HEK293 (cell line): Measurements from ENCODE around the gene TNNI3.

ENCODE experiments used
- BCL11B ChIP-seq: fragments of 450-650 bp; formaldehyde crosslinking; IDR thresholded peaks from 2 replicates; pipeline ENCODE4 v1.5.1; 2016; ENCODE audit warnings: low read depth, missing biosample characterization, missing genetic modification characterization
- KLF16 ChIP-seq: fragments of 450-650 bp; formaldehyde crosslinking; IDR thresholded peaks from 2 replicates; pipeline ENCODE4 v1.5.1; 2017; ENCODE audit warnings: missing biosample characterization, missing genetic modification characterization
- WT1 ChIP-seq: fragments of 450-650 bp; formaldehyde crosslinking; IDR thresholded peaks from 2 replicates; pipeline ENCODE4 v1.5.1; 2016; ENCODE audit warnings: missing biosample characterization, missing genetic modification characterization
- YY1 ChIP-seq: fragments of 450-650 bp; formaldehyde crosslinking; IDR thresholded peaks from 2 replicates; pipeline ENCODE4 v1.5.1; 2018; ENCODE audit warnings: missing biosample characterization, missing genetic modification characterization
- ZBTB21 ChIP-seq: fragments of 450-650 bp; formaldehyde crosslinking; IDR thresholded peaks from 2 replicates; pipeline ENCODE4 v1.5.1; 2017; ENCODE audit warnings: missing biosample characterization, missing genetic modification characterization
- ZBTB26 ChIP-seq: fragments of 450-650 bp; formaldehyde crosslinking; optimal IDR thresholded peaks from 2 replicates; pipeline ENCODE3; 2016; ENCODE audit warnings: missing biosample characterization, mild to moderate bottlenecking, missing genetic modification characterization
- ZNF404 ChIP-seq: fragments of 450-650 bp; formaldehyde crosslinking; IDR thresholded peaks from 2 replicates; pipeline ENCODE4 v1.5.1; 2017; ENCODE audit warnings: missing biosample characterization, missing genetic modification characterization
- ZNF645 ChIP-seq: fragments of 450-650 bp; formaldehyde crosslinking; IDR thresholded peaks from 2 replicates; pipeline ENCODE4; 2016; ENCODE audit warnings: missing biosample characterization, missing genetic modification characterization
- TF ChIP-seq, protein P1 (sequence below): fragments of 450-650 bp; formaldehyde crosslinking; IDR thresholded peaks from 2 replicates; pipeline ENCODE4 v1.5.1; 2016; ENCODE audit warnings: missing biosample characterization, missing genetic modification characterization
- TF ChIP-seq, protein P2 (sequence below): fragments of 450-650 bp; formaldehyde crosslinking; IDR thresholded peaks from 2 replicates; pipeline ENCODE4 v1.5.1; 2016; ENCODE audit warnings: missing biosample characterization, missing genetic modification characterization
- TF ChIP-seq, protein P3 (sequence below): fragments of 450-650 bp; formaldehyde crosslinking; IDR thresholded peaks from 2 replicates; pipeline ENCODE4 v1.5.1; 2016; ENCODE audit warnings: missing biosample characterization, missing genetic modification characterization, borderline replicate concordance
- TF ChIP-seq, protein P4 (sequence below): fragments of 450-650 bp; formaldehyde crosslinking; IDR thresholded peaks from 2 replicates; pipeline ENCODE4 v1.5.1; 2016; ENCODE audit warnings: missing biosample characterization, missing genetic modification characterization, low read depth
- TF ChIP-seq, protein P5 (sequence below): fragments of 450-650 bp; formaldehyde crosslinking; IDR thresholded peaks from 2 replicates; pipeline ENCODE4 v1.5.1; 2017; ENCODE audit warnings: missing biosample characterization, missing genetic modification characterization
- TF ChIP-seq, protein P6 (sequence below): fragments of 450-650 bp; formaldehyde crosslinking; IDR thresholded peaks from 2 replicates; pipeline ENCODE4 v1.5.1; 2016; ENCODE audit warnings: missing biosample characterization, missing genetic modification characterization

DNA sequence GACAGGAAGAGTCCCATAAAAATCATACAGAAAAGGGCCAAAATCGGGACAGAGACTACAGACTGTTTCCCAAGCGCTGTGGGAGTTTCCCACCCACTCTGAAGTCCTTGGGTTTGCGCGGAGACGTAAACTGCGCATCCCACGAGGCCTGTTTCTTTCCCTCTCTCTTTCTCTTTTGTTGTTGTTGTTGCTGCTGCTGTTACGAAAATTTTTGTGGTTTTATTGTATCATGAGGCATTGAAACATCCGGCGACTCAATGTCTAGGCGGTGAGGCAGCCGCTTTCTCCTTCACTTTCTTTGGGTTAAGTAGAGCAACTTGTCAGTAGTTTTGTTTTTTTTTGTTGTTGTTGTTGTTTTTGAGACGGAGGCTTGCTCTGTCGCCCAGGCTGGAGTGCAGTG lies 38.5 kb downstream of the TNNI3 start:
- TF ChIP-seq, protein P1, sequence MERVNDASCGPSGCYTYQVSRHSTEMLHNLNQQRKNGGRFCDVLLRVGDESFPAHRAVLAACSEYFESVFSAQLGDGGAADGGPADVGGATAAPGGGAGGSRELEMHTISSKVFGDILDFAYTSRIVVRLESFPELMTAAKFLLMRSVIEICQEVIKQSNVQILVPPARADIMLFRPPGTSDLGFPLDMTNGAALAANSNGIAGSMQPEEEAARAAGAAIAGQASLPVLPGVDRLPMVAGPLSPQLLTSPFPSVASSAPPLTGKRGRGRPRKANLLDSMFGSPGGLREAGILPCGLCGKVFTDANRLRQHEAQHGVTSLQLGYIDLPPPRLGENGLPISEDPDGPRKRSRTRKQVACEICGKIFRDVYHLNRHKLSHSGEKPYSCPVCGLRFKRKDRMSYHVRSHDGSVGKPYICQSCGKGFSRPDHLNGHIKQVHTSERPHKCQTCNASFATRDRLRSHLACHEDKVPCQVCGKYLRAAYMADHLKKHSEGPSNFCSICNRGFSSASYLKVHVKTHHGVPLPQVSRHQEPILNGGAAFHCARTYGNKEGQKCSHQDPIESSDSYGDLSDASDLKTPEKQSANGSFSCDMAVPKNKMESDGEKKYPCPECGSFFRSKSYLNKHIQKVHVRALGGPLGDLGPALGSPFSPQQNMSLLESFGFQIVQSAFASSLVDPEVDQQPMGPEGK (tag by site-specific recombination) = no peak
- TF ChIP-seq, protein P2, sequence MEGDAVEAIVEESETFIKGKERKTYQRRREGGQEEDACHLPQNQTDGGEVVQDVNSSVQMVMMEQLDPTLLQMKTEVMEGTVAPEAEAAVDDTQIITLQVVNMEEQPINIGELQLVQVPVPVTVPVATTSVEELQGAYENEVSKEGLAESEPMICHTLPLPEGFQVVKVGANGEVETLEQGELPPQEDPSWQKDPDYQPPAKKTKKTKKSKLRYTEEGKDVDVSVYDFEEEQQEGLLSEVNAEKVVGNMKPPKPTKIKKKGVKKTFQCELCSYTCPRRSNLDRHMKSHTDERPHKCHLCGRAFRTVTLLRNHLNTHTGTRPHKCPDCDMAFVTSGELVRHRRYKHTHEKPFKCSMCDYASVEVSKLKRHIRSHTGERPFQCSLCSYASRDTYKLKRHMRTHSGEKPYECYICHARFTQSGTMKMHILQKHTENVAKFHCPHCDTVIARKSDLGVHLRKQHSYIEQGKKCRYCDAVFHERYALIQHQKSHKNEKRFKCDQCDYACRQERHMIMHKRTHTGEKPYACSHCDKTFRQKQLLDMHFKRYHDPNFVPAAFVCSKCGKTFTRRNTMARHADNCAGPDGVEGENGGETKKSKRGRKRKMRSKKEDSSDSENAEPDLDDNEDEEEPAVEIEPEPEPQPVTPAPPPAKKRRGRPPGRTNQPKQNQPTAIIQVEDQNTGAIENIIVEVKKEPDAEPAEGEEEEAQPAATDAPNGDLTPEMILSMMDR (tag by site-specific recombination) = no peak
- TF ChIP-seq, protein P3, sequence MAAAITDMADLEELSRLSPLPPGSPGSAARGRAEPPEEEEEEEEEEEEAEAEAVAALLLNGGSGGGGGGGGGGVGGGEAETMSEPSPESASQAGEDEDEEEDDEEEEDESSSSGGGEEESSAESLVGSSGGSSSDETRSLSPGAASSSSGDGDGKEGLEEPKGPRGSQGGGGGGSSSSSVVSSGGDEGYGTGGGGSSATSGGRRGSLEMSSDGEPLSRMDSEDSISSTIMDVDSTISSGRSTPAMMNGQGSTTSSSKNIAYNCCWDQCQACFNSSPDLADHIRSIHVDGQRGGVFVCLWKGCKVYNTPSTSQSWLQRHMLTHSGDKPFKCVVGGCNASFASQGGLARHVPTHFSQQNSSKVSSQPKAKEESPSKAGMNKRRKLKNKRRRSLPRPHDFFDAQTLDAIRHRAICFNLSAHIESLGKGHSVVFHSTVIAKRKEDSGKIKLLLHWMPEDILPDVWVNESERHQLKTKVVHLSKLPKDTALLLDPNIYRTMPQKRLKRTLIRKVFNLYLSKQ = no peak
- no peak for TF ChIP-seq WT1
- no peak for TF ChIP-seq ZBTB21
- TF ChIP-seq ZBTB26 (tag by site-specific recombination) = no peak
- no peak for TF ChIP-seq ZNF645 (tag by site-specific recombination)
- TF ChIP-seq, protein P4, sequence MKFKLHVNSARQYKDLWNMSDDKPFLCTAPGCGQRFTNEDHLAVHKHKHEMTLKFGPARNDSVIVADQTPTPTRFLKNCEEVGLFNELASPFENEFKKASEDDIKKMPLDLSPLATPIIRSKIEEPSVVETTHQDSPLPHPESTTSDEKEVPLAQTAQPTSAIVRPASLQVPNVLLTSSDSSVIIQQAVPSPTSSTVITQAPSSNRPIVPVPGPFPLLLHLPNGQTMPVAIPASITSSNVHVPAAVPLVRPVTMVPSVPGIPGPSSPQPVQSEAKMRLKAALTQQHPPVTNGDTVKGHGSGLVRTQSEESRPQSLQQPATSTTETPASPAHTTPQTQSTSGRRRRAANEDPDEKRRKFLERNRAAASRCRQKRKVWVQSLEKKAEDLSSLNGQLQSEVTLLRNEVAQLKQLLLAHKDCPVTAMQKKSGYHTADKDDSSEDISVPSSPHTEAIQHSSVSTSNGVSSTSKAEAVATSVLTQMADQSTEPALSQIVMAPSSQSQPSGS (tag by site-specific recombination) = no peak
- TF ChIP-seq YY1 (tag by site-specific recombination) = no peak
- TF ChIP-seq, protein P5, sequence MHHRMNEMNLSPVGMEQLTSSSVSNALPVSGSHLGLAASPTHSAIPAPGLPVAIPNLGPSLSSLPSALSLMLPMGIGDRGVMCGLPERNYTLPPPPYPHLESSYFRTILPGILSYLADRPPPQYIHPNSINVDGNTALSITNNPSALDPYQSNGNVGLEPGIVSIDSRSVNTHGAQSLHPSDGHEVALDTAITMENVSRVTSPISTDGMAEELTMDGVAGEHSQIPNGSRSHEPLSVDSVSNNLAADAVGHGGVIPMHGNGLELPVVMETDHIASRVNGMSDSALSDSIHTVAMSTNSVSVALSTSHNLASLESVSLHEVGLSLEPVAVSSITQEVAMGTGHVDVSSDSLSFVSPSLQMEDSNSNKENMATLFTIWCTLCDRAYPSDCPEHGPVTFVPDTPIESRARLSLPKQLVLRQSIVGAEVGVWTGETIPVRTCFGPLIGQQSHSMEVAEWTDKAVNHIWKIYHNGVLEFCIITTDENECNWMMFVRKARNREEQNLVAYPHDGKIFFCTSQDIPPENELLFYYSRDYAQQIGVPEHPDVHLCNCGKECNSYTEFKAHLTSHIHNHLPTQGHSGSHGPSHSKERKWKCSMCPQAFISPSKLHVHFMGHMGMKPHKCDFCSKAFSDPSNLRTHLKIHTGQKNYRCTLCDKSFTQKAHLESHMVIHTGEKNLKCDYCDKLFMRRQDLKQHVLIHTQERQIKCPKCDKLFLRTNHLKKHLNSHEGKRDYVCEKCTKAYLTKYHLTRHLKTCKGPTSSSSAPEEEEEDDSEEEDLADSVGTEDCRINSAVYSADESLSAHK (tag by site-specific recombination) = no peak
- TF ChIP-seq KLF16 (tag by site-specific recombination) = no peak
- TF ChIP-seq, protein P6, sequence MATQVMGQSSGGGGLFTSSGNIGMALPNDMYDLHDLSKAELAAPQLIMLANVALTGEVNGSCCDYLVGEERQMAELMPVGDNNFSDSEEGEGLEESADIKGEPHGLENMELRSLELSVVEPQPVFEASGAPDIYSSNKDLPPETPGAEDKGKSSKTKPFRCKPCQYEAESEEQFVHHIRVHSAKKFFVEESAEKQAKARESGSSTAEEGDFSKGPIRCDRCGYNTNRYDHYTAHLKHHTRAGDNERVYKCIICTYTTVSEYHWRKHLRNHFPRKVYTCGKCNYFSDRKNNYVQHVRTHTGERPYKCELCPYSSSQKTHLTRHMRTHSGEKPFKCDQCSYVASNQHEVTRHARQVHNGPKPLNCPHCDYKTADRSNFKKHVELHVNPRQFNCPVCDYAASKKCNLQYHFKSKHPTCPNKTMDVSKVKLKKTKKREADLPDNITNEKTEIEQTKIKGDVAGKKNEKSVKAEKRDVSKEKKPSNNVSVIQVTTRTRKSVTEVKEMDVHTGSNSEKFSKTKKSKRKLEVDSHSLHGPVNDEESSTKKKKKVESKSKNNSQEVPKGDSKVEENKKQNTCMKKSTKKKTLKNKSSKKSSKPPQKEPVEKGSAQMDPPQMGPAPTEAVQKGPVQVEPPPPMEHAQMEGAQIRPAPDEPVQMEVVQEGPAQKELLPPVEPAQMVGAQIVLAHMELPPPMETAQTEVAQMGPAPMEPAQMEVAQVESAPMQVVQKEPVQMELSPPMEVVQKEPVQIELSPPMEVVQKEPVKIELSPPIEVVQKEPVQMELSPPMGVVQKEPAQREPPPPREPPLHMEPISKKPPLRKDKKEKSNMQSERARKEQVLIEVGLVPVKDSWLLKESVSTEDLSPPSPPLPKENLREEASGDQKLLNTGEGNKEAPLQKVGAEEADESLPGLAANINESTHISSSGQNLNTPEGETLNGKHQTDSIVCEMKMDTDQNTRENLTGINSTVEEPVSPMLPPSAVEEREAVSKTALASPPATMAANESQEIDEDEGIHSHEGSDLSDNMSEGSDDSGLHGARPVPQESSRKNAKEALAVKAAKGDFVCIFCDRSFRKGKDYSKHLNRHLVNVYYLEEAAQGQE (tag by site-specific recombination) = no peak
- no peak for TF ChIP-seq ZNF404 (tag by site-specific recombination)
- no peak for TF ChIP-seq BCL11B (tag by site-specific recombination)
